ENCODE measurements around the gene KRTAP10-12.

DNA sequence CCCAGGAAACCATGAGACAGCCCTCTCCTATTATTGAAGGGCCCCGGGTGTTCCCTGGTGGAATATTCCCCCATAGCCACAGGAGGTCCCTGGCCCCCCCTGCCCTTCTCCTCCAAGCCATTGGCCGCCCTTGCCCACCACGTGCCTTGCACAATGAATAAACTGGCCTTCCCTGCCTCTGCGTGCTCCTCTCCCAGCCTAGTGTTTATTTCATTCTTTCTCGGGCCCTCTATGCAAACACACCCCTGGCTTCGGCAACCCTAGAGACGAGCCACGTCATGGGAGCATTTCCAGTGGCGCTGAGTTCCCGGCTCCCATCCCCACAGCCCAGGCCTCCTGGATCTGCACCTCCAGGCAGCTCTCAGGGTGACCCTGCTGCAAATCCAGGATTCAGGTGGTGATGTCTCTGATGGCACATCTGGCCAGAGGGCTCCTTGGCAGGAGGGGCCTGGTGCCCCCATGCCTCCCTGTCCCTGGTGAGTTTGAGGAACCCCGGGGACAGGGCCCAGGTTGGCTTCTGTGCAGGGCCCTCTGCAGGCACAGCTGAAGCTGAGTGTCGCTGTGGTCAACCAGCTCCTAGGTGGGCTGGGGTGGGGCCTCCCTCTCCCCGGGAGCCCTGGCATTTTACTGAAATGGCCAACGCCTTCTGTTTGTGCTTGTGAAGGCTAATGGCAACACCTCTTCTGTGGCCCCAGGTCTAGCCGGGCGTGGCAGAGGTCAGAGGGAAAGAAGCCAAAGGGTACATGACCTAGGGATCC, 6.2 kb downstream of the KRTAP10-12 start:
- no peak for TF ChIP-seq CTCF (IDR thresholded peaks at IDR 0.05; ENCODE audit: low read depth, low read length, missing input control)
- no peak for TF ChIP-seq RAD21 (IDR thresholded peaks at IDR 0.05)
- TF ChIP-seq YY1 (IDR thresholded peaks at IDR 0.05): no peak
- no peak for TF ChIP-seq TAF1 (conservative IDR thresholded peaks at IDR 0.05)
- no peak for TF ChIP-seq NR2F2 (IDR thresholded peaks at IDR 0.05)
- no peak for TF ChIP-seq GABPA (IDR thresholded peaks at IDR 0.05 in 1 of 2, conservative IDR thresholded peaks at IDR 0.05 in 1 of 2)
- TF ChIP-seq REST (IDR thresholded peaks at IDR 0.05): no peak
- TF ChIP-seq HNF4G (IDR thresholded peaks at IDR 0.05): no peak
- TF ChIP-seq JUND (IDR thresholded peaks at IDR 0.05): no peak
- TF ChIP-seq, protein P1, sequence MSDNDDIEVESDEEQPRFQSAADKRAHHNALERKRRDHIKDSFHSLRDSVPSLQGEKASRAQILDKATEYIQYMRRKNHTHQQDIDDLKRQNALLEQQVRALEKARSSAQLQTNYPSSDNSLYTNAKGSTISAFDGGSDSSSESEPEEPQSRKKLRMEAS (IDR thresholded peaks at IDR 0.05): no peak
- no peak for TF ChIP-seq EGR1 (IDR thresholded peaks at IDR 0.05; ENCODE audit: low read depth in 2 of 2)
- no peak for TF ChIP-seq SP1 (IDR thresholded peaks at IDR 0.05)
- TF ChIP-seq RXRA (IDR thresholded peaks at IDR 0.05): no peak
